ACC112 (cell line): ENCODE data around the gene ATP2C2.

Experiments
- H2AFZ ChIP-seq: fragments of 200-600 bp; sonication (generic); one replicate; pipeline ENCODE4 v1.6.0; 2017; ENCODE audit warnings: antibody characterized with exemption, low read length; ENCODE audit not compliant: unreplicated experiment
- H3K27ac ChIP-seq: fragments of 200-600 bp; sonication (generic); 2 replicates; pipeline ENCODE4 v1.5.1; 2014; ENCODE audit warnings: low read depth, mild to moderate bottlenecking, antibody characterized with exemption, low read length, moderate library complexity
- H3K27me3 ChIP-seq: fragments of 200-600 bp; sonication (generic); 2 replicates; pipeline ENCODE4 v1.6.1; 2014; ENCODE audit warnings: mild to moderate bottlenecking, antibody characterized with exemption, low read length, moderate library complexity, mixed read lengths; ENCODE audit not compliant: insufficient read depth
- H3K36me3 ChIP-seq: fragments of 200-600 bp; sonication (generic); 2 replicates; pipeline ENCODE4 v1.6.1; 2016; ENCODE audit warnings: mild to moderate bottlenecking, antibody characterized with exemption, low read length, moderate library complexity, mixed read lengths; ENCODE audit not compliant: insufficient read depth
- H3K4me1 ChIP-seq: fragments of 200-600 bp; sonication (generic); one replicate; pipeline ENCODE4 v1.6.1; 2016; ENCODE audit warnings: low read length, mixed read lengths; ENCODE audit not compliant: insufficient read depth, unreplicated experiment, control insufficient read depth
- H3K4me3 ChIP-seq: fragments of 200-600 bp; sonication (generic); 2 replicates; pipeline ENCODE4 v1.5.1; 2014; ENCODE audit warnings: mild to moderate bottlenecking, low read depth, low read length
- H3K79me2 ChIP-seq: fragments of 200-600 bp; sonication (generic); one replicate; pipeline ENCODE4 v1.6.0; 2016; ENCODE audit warnings: low read length; ENCODE audit not compliant: control insufficient read depth, unreplicated experiment, insufficient read depth

ATP2C2 gene

GRCh38 chr16:84462296-84463210 is 94.2 kb downstream of the ATP2C2 start:
- Histone ChIP-seq H3K4me3 (no peak overlapping the region), H3K4me1 (no peaks in the 10 kb centered on the region), H3K79me2 (no peaks in the 10 kb centered on the region), H2AFZ (no peak overlapping the region), H3K36me3 (peaks cover 36% of the 10 kb centered on the region), H3K27ac (no peak overlapping the region), H3K27me3 (no peaks in the 10 kb centered on the region)

GRCh38 chr16:84463221-84463620 is 94.9 kb downstream of the ATP2C2 start:
- H2AFZ ChIP-seq, result no peak overlapping the region
- H3K36me3 ChIP-seq, result peaks cover 43% of the 10 kb centered on the region
- no peak overlapping the region for H3K4me3 ChIP-seq
- no peaks in the 10 kb centered on the region for H3K4me1 ChIP-seq
- H3K79me2 ChIP-seq, result no peaks in the 10 kb centered on the region
- no peak overlapping the region for H3K27ac ChIP-seq
- H3K27me3 ChIP-seq, result no peaks in the 10 kb centered on the region

GRCh38 chr16:84464116-84464515 is 95.8 kb downstream of the ATP2C2 start:
- Histone ChIP-seq H3K4me3 (no peak overlapping the region), H3K27me3 (no peaks in the 10 kb centered on the region), H3K79me2 (no peaks in the 10 kb centered on the region), H3K36me3 (peaks cover 46% of the 10 kb centered on the region), H2AFZ (no peak overlapping the region), H3K4me1 (no peaks in the 10 kb centered on the region), H3K27ac (no peak overlapping the region)

GRCh38 chr16:84465154-84465553 is 96.8 kb downstream of the ATP2C2 start:
- H2AFZ ChIP-seq, result no peak overlapping the region
- H3K4me1 ChIP-seq, result no peaks in the 10 kb centered on the region
- H3K36me3 ChIP-seq, result peaks cover 40% of the 10 kb centered on the region
- no peaks in the 10 kb centered on the region for H3K79me2 ChIP-seq
- H3K27me3 ChIP-seq, result no peaks in the 10 kb centered on the region
- no peak overlapping the region for H3K4me3 ChIP-seq
- no peak overlapping the region for H3K27ac ChIP-seq

GRCh38 chr16:84466692-84467091 is 98.4 kb downstream of the ATP2C2 start:
- no peaks in the 10 kb centered on the region for H3K27me3 ChIP-seq
- H3K36me3 ChIP-seq, result peaks cover 42% of the 10 kb centered on the region
- H3K79me2 ChIP-seq, result no peaks in the 10 kb centered on the region
- H3K27ac ChIP-seq, result no peak overlapping the region
- H3K4me1 ChIP-seq, result no peaks in the 10 kb centered on the region
- H2AFZ ChIP-seq, result no peak overlapping the region
- H3K4me3 ChIP-seq, result no peak overlapping the region

- H3K27me3 ChIP-seq, result no peaks in the 10 kb centered on the region
- no peaks in the 10 kb centered on the region for H3K4me1 ChIP-seq
- no peak overlapping the region for H3K4me3 ChIP-seq
- peaks cover 43% of the 10 kb centered on the region for H3K36me3 ChIP-seq
- H3K27ac ChIP-seq, result no peak overlapping the region
- H2AFZ ChIP-seq, result no peak overlapping the region
- H3K79me2 ChIP-seq, result no peaks in the 10 kb centered on the region
These were observed 98.9 kb downstream of the ATP2C2 start for GRCh38 chr16:84467256-84467655.

GRCh38 chr16:84467709-84468108 is 99.4 kb downstream of the ATP2C2 start:
- Histone ChIP-seq H3K27me3 (no peaks in the 10 kb centered on the region), H3K79me2 (no peaks in the 10 kb centered on the region), H3K4me1 (no peaks in the 10 kb centered on the region), H2AFZ (no peak overlapping the region), H3K27ac (no peak overlapping the region), H3K4me3 (no peak overlapping the region), H3K36me3 (peaks cover 43% of the 10 kb centered on the region)

- Histone ChIP-seq H2AFZ (no peak overlapping the region), H3K27ac (no peak overlapping the region), H3K79me2 (peaks cover 3% of the 10 kb centered on the region), H3K4me3 (no peak overlapping the region), H3K4me1 (no peaks in the 10 kb centered on the region), H3K27me3 (no peaks in the 10 kb centered on the region), H3K36me3 (peaks cover 44% of the 10 kb centered on the region)
These were observed 103.0 kb downstream of the ATP2C2 start for GRCh38 chr16:84471316-84471715.

- Histone ChIP-seq H2AFZ (no peak overlapping the region), H3K4me3 (no peak overlapping the region), H3K27ac (no peak overlapping the region), H3K4me1 (no peaks in the 10 kb centered on the region), H3K27me3 (no peaks in the 10 kb centered on the region), H3K79me2 (peaks cover 7% of the 10 kb centered on the region), H3K36me3 (peaks cover 42% of the 10 kb centered on the region)
These were observed 103.6 kb downstream of the ATP2C2 start for GRCh38 chr16:84471966-84472365.

GRCh38 chr16:84475643-84476240 is 107.4 kb downstream of the ATP2C2 start:
- H2AFZ ChIP-seq, result no peak overlapping the region
- H3K4me1 ChIP-seq, result peaks cover 16% of the 10 kb centered on the region
- peaks cover 21% of the 10 kb centered on the region; the same call in 1 of the 2 replicates for H3K36me3 ChIP-seq
- H3K79me2 ChIP-seq, result peaks cover 10% of the 10 kb centered on the region
- no peak overlapping the region for H3K4me3 ChIP-seq
- H3K27ac ChIP-seq, result no peak overlapping the region
- H3K27me3 ChIP-seq, result no peaks in the 10 kb centered on the region

GRCh38 chr16:84476401-84476800 is 108.1 kb downstream of the ATP2C2 start:
- H3K36me3 ChIP-seq, result peaks cover 19% of the 10 kb centered on the region; the same call in 1 of the 2 replicates
- peaks cover 16% of the 10 kb centered on the region for H3K4me1 ChIP-seq
- H3K4me3 ChIP-seq, result no peak overlapping the region
- no peaks in the 10 kb centered on the region for H3K27me3 ChIP-seq
- H3K79me2 ChIP-seq, result peaks cover 10% of the 10 kb centered on the region
- H2AFZ ChIP-seq, result no peak overlapping the region
- no peak overlapping the region for H3K27ac ChIP-seq
